Trophoblast cell (in vitro differentiated cells and primary cell): Measurements from ENCODE around the gene TDRD15.
"Not testable (repeated sequence)": the region's sequence is repeated elsewhere in the genome, so short reads cannot be mapped to it uniquely, and the experiment has no call there.

ENCODE experiments used
- DNase-seq, 2 donors: peaks; one replicate each; pipeline ENCODE4 v3.0.0-alpha.2; 2016
- H2AFZ ChIP-seq: 2 replicates; pipeline ENCODE4 v1.6.1; 2013; ENCODE audit warnings: low read length, moderate library complexity, mild to moderate bottlenecking; ENCODE audit not compliant: insufficient read depth, poor library complexity
- H2AK5ac ChIP-seq: 2 replicates; pipeline ENCODE4 v1.6.1; 2013; ENCODE audit warnings: mild to moderate bottlenecking, low read length
- H2BK120ac ChIP-seq: 2 replicates; pipeline ENCODE4 v1.6.1; 2013; ENCODE audit warnings: low read length, mild to moderate bottlenecking, moderate library complexity; ENCODE audit not compliant: insufficient read depth, poor library complexity
- H2BK12ac ChIP-seq: 2 replicates; pipeline ENCODE4 v1.6.1; 2013; ENCODE audit warnings: mild to moderate bottlenecking, low read length, moderate library complexity
- H2BK5ac ChIP-seq: 2 replicates; pipeline ENCODE4 v1.6.1; 2013; ENCODE audit warnings: low read length, low read depth, moderate library complexity, mild to moderate bottlenecking; ENCODE audit not compliant: poor library complexity
- H3K14ac ChIP-seq: 2 replicates; pipeline ENCODE4 v1.6.1; 2013; ENCODE audit warnings: mild to moderate bottlenecking, low read length
- H3K18ac ChIP-seq: 2 replicates; pipeline ENCODE4 v1.6.1; 2013; ENCODE audit warnings: mild to moderate bottlenecking, low read length
- H3K23ac ChIP-seq: 2 replicates; pipeline ENCODE4 v1.6.1; 2013; ENCODE audit warnings: low read length
- H3K27ac ChIP-seq: 2 replicates; pipeline ENCODE4 v1.5.1; 2013; ENCODE audit warnings: low read depth, mild to moderate bottlenecking, inconsistent platforms, low read length, moderate library complexity
- H3K27me3 ChIP-seq: 2 replicates; pipeline ENCODE4 v1.6.1; 2013; ENCODE audit warnings: inconsistent platforms, mild to moderate bottlenecking, low read length, moderate library complexity; ENCODE audit not compliant: insufficient read depth
- H3K36me3 ChIP-seq, 2 experiments: 1 replicate in 1 of 2; 2 replicates in 1 of 2; pipeline ENCODE4 v1.6.1; 2013; ENCODE audit warnings: low read length in 2 of 2, mild to moderate bottlenecking in 2 of 2, moderate library complexity in 1 of 2; ENCODE audit not compliant: insufficient read depth in 2 of 2, control insufficient read depth in 1 of 2
- H3K4ac ChIP-seq: 2 replicates; pipeline ENCODE4 v1.6.1; 2013; ENCODE audit warnings: low read depth, mild to moderate bottlenecking, low read length, moderate library complexity
- H3K4me1 ChIP-seq, 2 experiments: 1 replicate in 1 of 2; 2 replicates in 1 of 2; pipeline ENCODE4 v1.6.1; 2013; ENCODE audit warnings: low read length in 2 of 2, mild to moderate bottlenecking in 2 of 2, moderate library complexity in 1 of 2; ENCODE audit not compliant: insufficient read depth in 2 of 2, control insufficient read depth in 1 of 2
- H3K4me2 ChIP-seq: 2 replicates; pipeline ENCODE4 v1.6.1; 2013; ENCODE audit warnings: inconsistent platforms, mild to moderate bottlenecking, low read length, moderate library complexity
- H3K4me3 ChIP-seq: 2 replicates; pipeline ENCODE4 v1.5.1; 2013; ENCODE audit warnings: mild to moderate bottlenecking, low read depth, low read length, inconsistent platforms
- H3K79me1 ChIP-seq: one replicate; pipeline ENCODE4 v1.6.1; 2013; ENCODE audit warnings: low read length
- H3K79me2 ChIP-seq: 2 replicates; pipeline ENCODE4 v1.6.1; 2013; ENCODE audit warnings: low read length, mild to moderate bottlenecking; ENCODE audit not compliant: control insufficient read depth, insufficient read depth, poor library complexity
- H3K9ac ChIP-seq: 2 replicates; pipeline ENCODE4 v1.6.1; 2013; ENCODE audit warnings: mild to moderate bottlenecking, low read length
- H3K9me3 ChIP-seq: 2 replicates; pipeline ENCODE4 v1.6.1; 2013; ENCODE audit warnings: low read depth, mild to moderate bottlenecking, control low read depth, inconsistent platforms, low read length; ENCODE audit not compliant: insufficient read depth
- H4K12ac ChIP-seq: 2 replicates; pipeline ENCODE4 v1.6.1; 2013; ENCODE audit warnings: low read depth, mild to moderate bottlenecking, low read length, moderate library complexity
- H4K8ac ChIP-seq: 2 replicates; pipeline ENCODE4 v1.6.1; 2013; ENCODE audit warnings: low read depth, mild to moderate bottlenecking, low read length, moderate library complexity
- H4K91ac ChIP-seq: one replicate; pipeline ENCODE4 v1.6.1; 2013; ENCODE audit warnings: low read depth, mild to moderate bottlenecking, low read length, moderate library complexity
- WGBS: extraction: QIAGEN DNeasy Blood & Tissue Kit; methylation state at CpG from one replicate; pipeline ENCODE4 v1.1.7; 2013; ENCODE audit warnings: missing lambda C conversion rate; ENCODE audit not compliant: insufficient read length, insufficient coverage; ENCODE audit errors: extremely low coverage; 5-methylcytosine and 5-hydroxymethylcytosine counted together

The TDRD15 gene

DNA sequence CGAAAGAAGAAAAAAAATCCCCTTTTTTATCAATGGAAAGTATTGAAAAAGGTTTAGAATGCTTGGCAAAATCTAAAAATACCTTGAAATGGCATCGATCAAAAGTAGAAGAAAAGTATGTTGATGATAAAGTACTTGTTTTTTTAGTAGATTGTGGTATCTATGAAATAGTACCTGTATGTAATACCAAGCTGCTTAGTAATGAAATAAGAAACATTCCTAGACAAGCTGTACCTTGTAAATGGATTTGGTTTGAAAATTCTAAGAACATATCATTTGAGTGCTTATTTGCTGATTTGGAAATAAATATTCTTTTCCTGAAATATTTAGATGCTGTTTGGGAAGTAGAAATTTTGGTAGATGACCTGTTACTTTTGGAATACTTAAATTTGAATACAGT lies 18.4 kb downstream of the TDRD15 start:
- Histone ChIP-seq H4K12ac (no peak overlapping the region), H3K36me3 (no peaks in the 10 kb centered on the region), H2BK5ac (no peak overlapping the region), H3K4me3 (no peak overlapping the region), H3K27ac (no peak overlapping the region), H3K4me2 (no peak overlapping the region), H3K79me1 (no peaks in the 10 kb centered on the region), H2BK12ac (no peak overlapping the region), H4K8ac (no peak overlapping the region), H3K27me3 (no peaks in the 10 kb centered on the region), H2AFZ (no peak overlapping the region), H3K4ac (no peak overlapping the region), H4K91ac (no peak overlapping the region), H3K18ac (no peak overlapping the region), H3K9ac (no peak overlapping the region), H3K23ac (no peak overlapping the region), H3K4me1 (no peaks in the 10 kb centered on the region), H3K79me2 (no peaks in the 10 kb centered on the region), H3K14ac (no peak overlapping the region), H3K9me3 (no peaks in the 10 kb centered on the region), H2BK120ac (no peak overlapping the region), H2AK5ac (no peak overlapping the region)
- WGBS = no CpG with 5 or more reads among the region's 2 CpGs
- DNase-seq = peak in 1 of 2 donors; percentile 58

DNA sequence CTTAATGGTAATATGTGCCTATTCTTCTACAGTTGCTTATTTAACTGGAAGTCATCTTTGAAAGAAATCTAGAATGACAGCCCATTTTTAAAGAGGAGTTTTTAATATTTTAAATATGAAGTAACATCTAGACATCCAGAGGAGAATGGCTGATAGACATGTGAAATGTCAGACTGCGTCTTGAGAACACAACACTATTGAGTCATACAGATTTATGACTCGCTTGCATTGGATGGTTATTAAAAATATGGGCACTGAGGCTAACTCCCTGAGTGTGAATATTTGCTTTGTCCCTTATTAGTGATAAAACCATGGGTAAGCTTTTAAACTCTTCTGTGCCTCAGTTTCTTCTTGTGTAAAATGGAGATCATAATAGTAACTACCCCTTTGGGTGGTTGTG lies 22.9 kb downstream of the TDRD15 start:
- Histone ChIP-seq H3K4ac (no peak overlapping the region), H3K14ac (no peak overlapping the region), H2BK120ac (no peak overlapping the region), H3K18ac (no peak overlapping the region), H3K4me3 (no peak overlapping the region), H2AK5ac (no peak overlapping the region), H3K9ac (no peak overlapping the region), H3K36me3 (no peaks in the 10 kb centered on the region), H4K8ac (no peak overlapping the region), H2BK12ac (no peak overlapping the region), H3K23ac (no peak overlapping the region), H4K12ac (no peak overlapping the region), H3K79me2 (no peaks in the 10 kb centered on the region), H4K91ac (no peak overlapping the region), H3K79me1 (no peaks in the 10 kb centered on the region), H2BK5ac (no peak overlapping the region), H3K4me1 (no peaks in the 10 kb centered on the region), H3K9me3 (no peaks in the 10 kb centered on the region), H3K4me2 (no peak overlapping the region), H2AFZ (no peak overlapping the region), H3K27me3 (no peaks in the 10 kb centered on the region), H3K27ac (no peak overlapping the region)
- no peak for DNase-seq
- WGBS = no CpG with 5 or more reads among the region's 2 CpGs

DNA sequence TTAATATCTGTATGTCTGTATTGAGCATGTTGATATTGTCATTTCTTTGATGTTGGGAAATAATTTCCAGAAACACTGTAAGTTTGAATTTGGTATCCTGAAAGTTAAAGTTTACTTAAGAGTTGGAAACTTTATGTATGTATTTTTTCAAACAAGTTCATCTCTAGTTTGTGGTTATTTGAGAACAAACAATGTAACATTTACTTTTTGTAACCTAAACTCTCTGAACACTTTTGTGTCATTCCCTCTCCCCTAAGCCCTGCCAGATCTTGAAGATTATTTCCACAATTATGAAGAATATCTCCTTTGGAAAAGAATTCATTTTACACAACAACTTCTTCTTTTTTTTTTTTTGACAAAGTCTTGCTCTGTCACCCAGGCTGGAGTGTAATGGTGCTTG lies 24.9 kb downstream of the TDRD15 start:
- Histone ChIP-seq H2AFZ (no peak overlapping the region), H3K9me3 (no peaks in the 10 kb centered on the region), H2AK5ac (no peak overlapping the region), H3K18ac (no peak overlapping the region), H4K91ac (no peak overlapping the region), H2BK12ac (no peak overlapping the region), H2BK5ac (no peak overlapping the region), H3K14ac (no peak overlapping the region), H3K23ac (no peak overlapping the region), H3K4me3 (no peak overlapping the region), H3K27ac (no peak overlapping the region), H3K79me2 (no peaks in the 10 kb centered on the region), H3K4me2 (no peak overlapping the region), H3K27me3 (no peaks in the 10 kb centered on the region), H3K79me1 (no peaks in the 10 kb centered on the region), H2BK120ac (no peak overlapping the region), H4K12ac (no peak overlapping the region), H3K4me1 (no peaks in the 10 kb centered on the region), H3K9ac (no peak overlapping the region), H4K8ac (no peak overlapping the region), H3K4ac (no peak overlapping the region), H3K36me3 (no peaks in the 10 kb centered on the region)
- DNase-seq = no peak

DNA sequence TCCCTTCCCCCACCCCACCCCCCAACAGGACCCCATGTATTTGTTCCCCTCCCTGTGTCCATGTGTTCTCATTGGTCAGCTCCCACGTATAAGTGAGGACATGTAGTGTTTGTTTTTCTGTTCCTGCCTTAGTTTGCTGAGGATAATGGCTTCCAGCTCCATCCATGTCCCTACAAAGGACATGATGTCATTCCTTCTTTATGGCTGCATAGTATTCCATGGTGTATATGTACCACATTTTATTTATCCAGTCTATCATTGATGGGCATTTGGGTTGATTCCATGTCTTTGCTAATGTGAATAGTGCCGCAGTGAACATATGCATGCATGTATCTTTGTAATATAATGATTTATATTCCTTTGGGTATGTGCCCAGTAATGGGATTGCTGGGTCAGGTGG lies 27.5 kb downstream of the TDRD15 start:
- not testable (repeated sequence) for H2BK120ac ChIP-seq, H3K23ac ChIP-seq, H3K4me2 ChIP-seq, H3K14ac ChIP-seq, H3K79me1 ChIP-seq, H4K91ac ChIP-seq, H3K27me3 ChIP-seq, H3K9me3 ChIP-seq, H3K4me3 ChIP-seq, H2BK12ac ChIP-seq, DNase-seq, H3K36me3 ChIP-seq, H3K27ac ChIP-seq, H3K4ac ChIP-seq, H3K9ac ChIP-seq, H3K18ac ChIP-seq, H3K4me1 ChIP-seq, H2AK5ac ChIP-seq, H4K8ac ChIP-seq, H3K79me2 ChIP-seq, H4K12ac ChIP-seq, H2AFZ ChIP-seq, H2BK5ac ChIP-seq
- no CpG with 5 or more reads among the region's 2 CpGs for WGBS
